ENCODE data around the gene ZNF655. TPM values are rescaled to one million over a fixed set of nuclear protein-coding genes. Genes with fewer than 3 reads are reported as not detected.

Gene ZNF655
- total RNA-seq, 1 donor from 2014 or later: 26.1 TPM

GRCh38 chr7:99601656-99602310 lies 43.3 kb downstream of the ZNF655 start:
- no peaks in the 10 kb centered on the region for H3K9me3 ChIP-seq (replicated peaks)

GRCh38 chr7:99605527-99605926 lies 47.1 kb downstream of the ZNF655 start:
- H3K4me3 ChIP-seq: no peak overlapping the region
- no peak overlapping the region for H3K27ac ChIP-seq (replicated peaks)
- peaks cover 14% of the 10 kb centered on the region for H3K27me3 ChIP-seq (ENCODE audit: low read depth)
- no peaks in the 10 kb centered on the region for H3K36me3 ChIP-seq
- H3K9me3 ChIP-seq (replicated peaks): no peaks in the 10 kb centered on the region
- intact Hi-C loops (cut with micrococcal nuclease): no loop called here
- no peaks in the 10 kb centered on the region for H3K4me1 ChIP-seq
- no peak for TF ChIP-seq CTCF (IDR thresholded peaks at IDR 0.05; ENCODE audit: borderline replicate concordance)
- no peak for DNase-seq

More at GRCh38 chr7:99601656-99602310, 43.3 kb downstream of the ZNF655 start:
- intact Hi-C loops (cut with micrococcal nuclease): no loop called here
- Histone ChIP-seq H3K36me3 (no peaks in the 10 kb centered on the region), H3K27me3 (ENCODE audit: low read depth) (peaks cover 14% of the 10 kb centered on the region), H3K4me3 (no peak overlapping the region), H3K27ac (replicated peaks) (no peak overlapping the region), H3K4me1 (no peaks in the 10 kb centered on the region)
- no peak for DNase-seq
- no peak for TF ChIP-seq CTCF (IDR thresholded peaks at IDR 0.05; ENCODE audit: borderline replicate concordance)

DNA sequence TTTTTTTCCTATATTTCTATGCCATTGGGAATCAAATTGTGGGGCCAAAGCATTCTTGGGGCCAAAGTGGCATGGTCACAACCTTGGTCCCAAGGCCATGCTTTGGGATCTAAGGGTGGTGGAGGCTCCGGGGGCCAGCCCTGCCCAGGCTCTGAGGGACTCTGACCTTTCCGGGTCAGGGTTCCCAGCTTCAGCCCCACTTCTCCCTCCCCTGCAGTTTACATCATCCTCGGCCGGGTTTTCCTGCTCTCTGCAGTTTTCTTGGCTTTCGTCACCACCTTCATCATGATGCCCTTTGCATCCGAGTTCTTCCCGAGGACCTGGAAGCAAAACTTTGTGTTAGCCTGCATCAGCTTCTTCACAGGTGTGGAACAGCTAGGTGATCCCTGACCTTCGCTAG lies 48.1 kb downstream of the ZNF655 start:
- TF ChIP-seq CTCF (IDR thresholded peaks at IDR 0.05; ENCODE audit: borderline replicate concordance): no peak
- H3K36me3 ChIP-seq: no peaks in the 10 kb centered on the region
- no peaks in the 10 kb centered on the region for H3K4me1 ChIP-seq
- no peaks in the 10 kb centered on the region for H3K9me3 ChIP-seq (replicated peaks)
- no peak for DNase-seq
- intact Hi-C loops (cut with micrococcal nuclease): no loop called here
- H3K27ac ChIP-seq (replicated peaks): no peak overlapping the region
- H3K4me3 ChIP-seq: no peak overlapping the region
- peaks cover 14% of the 10 kb centered on the region for H3K27me3 ChIP-seq (ENCODE audit: low read depth)

DNA sequence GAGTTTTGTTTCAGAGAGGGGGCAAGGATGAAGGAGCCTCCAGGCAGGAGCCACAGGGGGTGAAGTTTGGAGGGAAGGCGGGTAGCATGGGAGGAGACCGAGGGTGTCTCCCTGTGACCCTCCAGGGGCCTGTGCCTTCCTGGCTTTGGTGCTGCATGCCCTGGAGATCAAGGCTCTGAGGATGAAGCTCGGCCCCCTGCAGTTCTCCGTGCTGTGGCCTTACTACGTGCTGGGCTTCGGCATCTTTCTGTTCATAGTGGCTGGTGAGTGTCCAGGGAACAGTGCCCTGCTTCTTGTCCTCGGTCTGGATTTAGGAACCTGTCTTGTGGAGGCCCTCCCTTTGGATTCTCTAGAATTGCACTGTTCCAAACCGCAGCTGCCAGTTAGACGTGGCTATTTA lies 49.1 kb downstream of the ZNF655 start:
- Histone ChIP-seq H3K27me3 (ENCODE audit: low read depth) (peaks cover 14% of the 10 kb centered on the region), H3K36me3 (no peaks in the 10 kb centered on the region), H3K27ac (replicated peaks) (no peak overlapping the region), H3K9me3 (replicated peaks) (no peaks in the 10 kb centered on the region), H3K4me3 (no peak overlapping the region), H3K4me1 (no peaks in the 10 kb centered on the region)
- DNase-seq: no peak
- intact Hi-C loops (cut with micrococcal nuclease): no loop called here
- TF ChIP-seq CTCF (IDR thresholded peaks at IDR 0.05; ENCODE audit: borderline replicate concordance): no peak

DNA sequence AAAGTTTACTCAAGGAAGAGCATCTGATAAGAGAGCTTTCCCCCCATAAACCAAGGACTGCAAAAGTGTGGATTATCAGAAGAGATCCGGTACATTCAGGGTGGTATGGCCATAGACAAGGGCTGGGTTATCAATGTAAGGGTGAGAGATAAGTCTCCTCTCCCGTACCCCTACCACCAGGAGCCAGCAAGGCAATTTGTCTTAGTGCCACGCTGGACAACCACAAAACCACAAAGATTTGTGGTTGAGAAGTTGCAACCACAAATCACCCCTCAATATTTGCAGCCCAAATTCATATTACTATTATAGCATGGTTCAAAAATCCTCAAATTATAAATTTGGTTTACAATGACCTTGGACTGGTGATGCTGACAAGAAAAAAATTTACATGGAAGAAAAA lies 56.1 kb downstream of the ZNF655 start:
- no peak for TF ChIP-seq CTCF (IDR thresholded peaks at IDR 0.05; ENCODE audit: borderline replicate concordance)
- intact Hi-C loops (cut with micrococcal nuclease): no loop called here

More for the DNA sequence above, 56.1 kb downstream of the ZNF655 start:
- DNase-seq: no peak
- Histone ChIP-seq H3K36me3 (peaks cover 12% of the 10 kb centered on the region), H3K27ac (replicated peaks) (no peak overlapping the region), H3K4me1 (peaks cover 29% of the 10 kb centered on the region), H3K9me3 (replicated peaks) (no peaks in the 10 kb centered on the region), H3K27me3 (ENCODE audit: low read depth) (no peaks in the 10 kb centered on the region), H3K4me3 (no peak overlapping the region)

Data from left ventricle myocardium inferior (tissue), 1 donor.